Natural killer cell treated with Interleukin-12 subunit alpha and Interleukin-12 subunit beta and Interleukin-15 and Interleukin-18, amount 100 ng/mL, for 72 hours (primary cell): ENCODE data around the gene BLVRB. TPM values are rescaled to one million over a fixed set of nuclear protein-coding genes. Genes with fewer than 3 reads are reported as not detected.
"Not testable (repeated sequence)": the region's sequence is repeated elsewhere in the genome, so short reads cannot be mapped to it uniquely, and the experiment has no call there.

ENCODE experiments used
- ATAC-seq, 2 donors: fragments of 150-1000 bp; cut with Tn5 transposase in 1 of 2; sonication (Bioruptor Pico), chemical (Tn5 transposase) in 1 of 2; 2 replicates each; pipeline ENCODE4 v1.10.0; 2021
- DNase-seq: peaks from one replicate; pipeline ENCODE4 v3.0.0; 2022; ENCODE audit warnings: low spot score
- H3K27ac Mint-ChIP-seq, 2 donors: 1 replicate in 1 of 2; 2 replicates in 1 of 2; pipeline ENCODE4 v1.8.0; 2022; ENCODE audit warnings: mixed read lengths in 2 of 2, mild to moderate bottlenecking in 1 of 2, moderate library complexity in 1 of 2
- H3K27me3 Mint-ChIP-seq, 2 donors: 1 replicate in 1 of 2; 2 replicates in 1 of 2; pipeline ENCODE4 v1.8.0; 2022; ENCODE audit warnings: mixed read lengths in 2 of 2
- H3K36me3 Mint-ChIP-seq: one replicate; pipeline ENCODE4 v1.8.0; 2022; ENCODE audit warnings: mixed read lengths
- H3K4me1 Mint-ChIP-seq, 2 donors: 1 replicate in 1 of 2; 2 replicates in 1 of 2; pipeline ENCODE4 v1.8.0; 2022; ENCODE audit warnings: low read depth in 2 of 2, mixed read lengths in 2 of 2, mild to moderate bottlenecking in 1 of 2
- H3K4me3 Mint-ChIP-seq: one replicate; pipeline ENCODE4 v1.8.0; 2022; ENCODE audit warnings: mixed read lengths
- H3K9me3 Mint-ChIP-seq: 2 replicates; pipeline ENCODE4 v1.8.0; 2022; ENCODE audit warnings: mixed read lengths
- total RNA-seq, 2 donors: library from RNA; stranded (reverse); gene quantifications; one replicate each; pipeline ENCODE4 v1.2.3, GENCODE V29; 2022

Gene BLVRB
- total RNA-seq, 2 donors from 2014 or later: 4.6 to 5.3 TPM

- no peak overlapping the region for H3K4me3 Mint-ChIP-seq
- no peak for ATAC-seq
- H3K4me1 Mint-ChIP-seq: no peaks in the 10 kb centered on the region
- no peaks in the 10 kb centered on the region for H3K9me3 Mint-ChIP-seq
- H3K27me3 Mint-ChIP-seq: peaks cover 24 to 41% of the 10 kb centered on the region in 2 donors
- H3K36me3 Mint-ChIP-seq: no peaks in the 10 kb centered on the region
- no peak for DNase-seq
- H3K27ac Mint-ChIP-seq: no peak overlapping the region
Measured at GRCh38 chr19:40501599-40501998, 36.1 kb upstream of the BLVRB start.

- not testable (repeated sequence) for ATAC-seq, H3K9me3 Mint-ChIP-seq
Measured at GRCh38 chr19:40500678-40501530, 35.4 kb upstream of the BLVRB start.

GRCh38 chr19:40499320-40499719, 33.8 kb upstream of the BLVRB start:
- Mint-ChIP-seq H3K36me3 (no peaks in the 10 kb centered on the region), H3K27ac (no peak overlapping the region), H3K4me1 (no peaks in the 10 kb centered on the region), H3K4me3 (no peak overlapping the region), H3K9me3 (no peaks in the 10 kb centered on the region), H3K27me3 (peaks cover 23 to 36% of the 10 kb centered on the region in 2 donors)
- DNase-seq (no peak), ATAC-seq (no peak)

More at GRCh38 chr19:40500678-40501530, 35.4 kb upstream of the BLVRB start:
- DNase-seq, H3K27ac Mint-ChIP-seq, H3K4me1 Mint-ChIP-seq, H3K36me3 Mint-ChIP-seq, H3K4me3 Mint-ChIP-seq: not testable (repeated sequence)
- H3K27me3 Mint-ChIP-seq: peaks cover 23 to 40% of the 10 kb centered on the region in 2 donors

- no peak overlapping the region for H3K27ac Mint-ChIP-seq
Measured at GRCh38 chr19:40497214-40497613, 31.7 kb upstream of the BLVRB start.

GRCh38 chr19:40494191-40494838, 28.8 kb upstream of the BLVRB start:
- DNase-seq (no peak), ATAC-seq (no peak)
- Mint-ChIP-seq H3K36me3 (no peaks in the 10 kb centered on the region), H3K27me3 (peaks cover 16 to 23% of the 10 kb centered on the region in 2 donors), H3K4me1 (no peaks in the 10 kb centered on the region), H3K9me3 (no peaks in the 10 kb centered on the region), H3K4me3 (no peak overlapping the region), H3K27ac (no peak overlapping the region)

More at GRCh38 chr19:40497214-40497613, 31.7 kb upstream of the BLVRB start:
- DNase-seq (no peak), ATAC-seq (peak; percentile 22 to 40)
- Mint-ChIP-seq H3K4me3 (no peak overlapping the region), H3K36me3 (no peaks in the 10 kb centered on the region), H3K27me3 (peaks cover 25 to 27% of the 10 kb centered on the region in 2 donors), H3K4me1 (no peaks in the 10 kb centered on the region), H3K9me3 (no peaks in the 10 kb centered on the region)

GRCh38 chr19:40493778-40494177, 28.2 kb upstream of the BLVRB start:
- Mint-ChIP-seq H3K9me3 (no peaks in the 10 kb centered on the region), H3K27me3 (peaks cover 16 to 23% of the 10 kb centered on the region in 2 donors), H3K36me3 (no peaks in the 10 kb centered on the region), H3K27ac (no peak overlapping the region), H3K4me1 (no peaks in the 10 kb centered on the region), H3K4me3 (no peak overlapping the region)
- ATAC-seq (no peak), DNase-seq (no peak)

GRCh38 chr19:40492274-40492673, 26.7 kb upstream of the BLVRB start:
- Mint-ChIP-seq H3K27ac (no peak overlapping the region), H3K4me3 (no peak overlapping the region), H3K27me3 (peaks cover 25 to 26% of the 10 kb centered on the region in 2 donors), H3K9me3 (no peaks in the 10 kb centered on the region), H3K36me3 (no peaks in the 10 kb centered on the region), H3K4me1 (peaks cover 5 to 7% of the 10 kb centered on the region in 2 donors)
- ATAC-seq: peak in 1 of 2 donors; percentile 25
- no peak for DNase-seq

GRCh38 chr19:40489882-40490230, 24.3 kb upstream of the BLVRB start:
- Mint-ChIP-seq H3K36me3 (no peaks in the 10 kb centered on the region), H3K9me3 (no peaks in the 10 kb centered on the region), H3K27me3 (peaks cover 21 to 23% of the 10 kb centered on the region in 2 donors), H3K4me3 (no peak overlapping the region), H3K27ac (no peak overlapping the region), H3K4me1 (peaks cover 5 to 7% of the 10 kb centered on the region in 2 donors)
- DNase-seq (no peak), ATAC-seq (no peak)

- ATAC-seq (no peak), DNase-seq (no peak)
- H3K9me3 Mint-ChIP-seq: no peaks in the 10 kb centered on the region
- H3K4me1 Mint-ChIP-seq: peaks cover 5 to 7% of the 10 kb centered on the region in 2 donors
- peaks cover 16 to 17% of the 10 kb centered on the region in 2 donors for H3K27me3 Mint-ChIP-seq
- H3K4me3 Mint-ChIP-seq: no peak overlapping the region
- H3K27ac Mint-ChIP-seq: no peak overlapping the region
- no peaks in the 10 kb centered on the region for H3K36me3 Mint-ChIP-seq
Measured at GRCh38 chr19:40486017-40486416, 20.5 kb upstream of the BLVRB start.

- not testable (repeated sequence) for ATAC-seq, H3K4me1 Mint-ChIP-seq, H3K27ac Mint-ChIP-seq, DNase-seq, H3K4me3 Mint-ChIP-seq, H3K36me3 Mint-ChIP-seq, H3K9me3 Mint-ChIP-seq
- peaks cover 7 to 11% of the 10 kb centered on the region in 2 donors for H3K27me3 Mint-ChIP-seq
Measured at GRCh38 chr19:40475878-40476644, 10.5 kb upstream of the BLVRB start.

GRCh38 chr19:40474737-40475136, 9.2 kb upstream of the BLVRB start:
- H3K27ac Mint-ChIP-seq: no peak overlapping the region
- no peaks in the 10 kb centered on the region for H3K36me3 Mint-ChIP-seq
- DNase-seq (no peak), ATAC-seq (no peak)
- H3K4me1 Mint-ChIP-seq: no peaks in the 10 kb centered on the region
- H3K4me3 Mint-ChIP-seq: no peak overlapping the region
- no peaks in the 10 kb centered on the region for H3K9me3 Mint-ChIP-seq
- H3K27me3 Mint-ChIP-seq: peaks cover 7 to 13% of the 10 kb centered on the region in 2 donors

- no peak for DNase-seq
- no peak overlapping the region for H3K4me3 Mint-ChIP-seq
- H3K4me1 Mint-ChIP-seq: no peaks in the 10 kb centered on the region
- H3K27ac Mint-ChIP-seq: no peak overlapping the region
- H3K27me3 Mint-ChIP-seq: peaks cover 4 to 9% of the 10 kb centered on the region in 2 donors
- no peaks in the 10 kb centered on the region for H3K36me3 Mint-ChIP-seq
- H3K9me3 Mint-ChIP-seq: no peaks in the 10 kb centered on the region
- no peak for ATAC-seq
Measured at GRCh38 chr19:40472516-40472915, 7.0 kb upstream of the BLVRB start.

GRCh38 chr19:40471111-40471510, 5.6 kb upstream of the BLVRB start:
- Mint-ChIP-seq H3K27ac (no peak overlapping the region), H3K4me1 (peaks cover 6 to 7% of the 10 kb centered on the region in 2 donors), H3K4me3 (no peak overlapping the region), H3K27me3 (peaks cover 8 to 11% of the 10 kb centered on the region in 2 donors), H3K9me3 (no peaks in the 10 kb centered on the region), H3K36me3 (peaks cover 4% of the 10 kb centered on the region)
- ATAC-seq: no peak
- no peak for DNase-seq
